Breast epithelium (tissue), 4 donors: ENCODE results near the gene TDRD1. TPM values are rescaled to one million over a fixed set of nuclear protein-coding genes. Genes with fewer than 3 reads are reported as not detected.

Experiments used
- DNase-seq, 2 donors: peaks; one replicate each; pipeline ENCODE4 v3.0.0-alpha.2; 2019; ENCODE audit warnings: low spot score in 2 of 2
- H3K27ac ChIP-seq, 2 donors: fragments of 200-600 bp; sonication (generic) in 1 of 2; one replicate each; pipeline ENCODE4 v1.5.1; 2016 to 2019; ENCODE audit warnings: mild to moderate bottlenecking in 1 of 2
- H3K27me3 ChIP-seq, 2 donors: fragments of 200-600 bp; sonication (generic) in 1 of 2; one replicate each; pipeline versions ENCODE4 v1.5.1 to v1.6.0; 2017 to 2019; ENCODE audit warnings: control low read depth in 1 of 2, mild to moderate bottlenecking in 1 of 2
- H3K36me3 ChIP-seq: fragments of 200-600 bp; one replicate; pipeline ENCODE4 v1.5.1; 2019
- H3K4me1 ChIP-seq, 2 donors: fragments of 200-600 bp; sonication (generic); one replicate each; pipeline ENCODE4 v1.5.1; 2016 to 2019; ENCODE audit warnings: control low read depth in 1 of 2
- H3K4me3 ChIP-seq, 3 donors: fragments of 200-600 bp; sonication (generic); 1 replicate in 2 of 3; 2 replicates in 1 of 3; pipeline ENCODE4 v1.5.1; 2016 to 2019; ENCODE audit warnings: mild to moderate bottlenecking in 3 of 3, moderate library complexity in 2 of 3
- H3K9me3 ChIP-seq, 2 donors: fragments of 200-600 bp; sonication (generic) in 1 of 2; one replicate each; pipeline ENCODE4 v1.5.1; 2016 to 2019; ENCODE audit warnings: control low read depth in 1 of 2
- POLR2A ChIP-seq: fragments of 450-650 bp; IDR thresholded peaks from one replicate; pipeline ENCODE4 v1.6.1; 2016; ENCODE audit warnings: antibody characterized with exemption, mild to moderate bottlenecking, moderate library complexity
- POLR2AphosphoS5 ChIP-seq, 3 donors: sonication (generic); formaldehyde crosslinking; IDR thresholded peaks; one replicate each; pipeline ENCODE4 v1.6.1; 2017; ENCODE audit warnings: antibody characterized with exemption in 3 of 3
- intact Hi-C: fragments of 100-400 bp; cut with DNase I; formaldehyde crosslinking; loops from one replicate; pipeline ENCODE4 v1.15.1; 2023; ENCODE audit warnings: low total_unique reads
- total RNA-seq, 3 donors: library from RNA; depleted of rRNA; stranded (reverse); fragments of >200 nt; gene quantifications; one replicate each; pipeline ENCODE4 v1.1.0, GENCODE V29; 2016
- TF ChIP-seq, protein P1 (sequence below), 3 donors: fragments of 450-650 bp; IDR thresholded peaks; one replicate each; pipeline ENCODE4 v1.5.1; 2016 to 2017; ENCODE audit warnings: antibody characterized with exemption in 3 of 3, mild to moderate bottlenecking in 3 of 3, moderate library complexity in 3 of 3

TDRD1 gene
- total RNA-seq, 3 donors from 2014 or later = under 0.01 to 0.73 (median 0.33) TPM

DNA sequence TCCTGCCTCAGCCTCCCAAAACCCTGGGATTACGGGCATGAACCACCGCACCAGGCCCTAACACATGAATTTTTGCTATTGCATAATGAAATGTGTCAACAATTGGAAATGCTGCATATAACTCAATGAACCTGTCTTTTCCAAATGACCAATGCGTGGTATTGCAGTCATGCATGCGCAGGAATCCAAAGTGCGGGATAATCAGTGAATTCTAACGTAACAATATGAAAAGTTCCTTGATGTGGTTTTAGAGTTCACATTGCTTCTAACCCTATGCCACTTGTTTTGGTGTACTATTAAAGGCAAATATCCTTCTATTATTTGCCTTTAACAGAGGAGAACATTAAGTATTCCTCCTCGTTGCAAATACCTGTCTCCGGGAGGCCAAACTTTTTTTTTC, 10.5 kb downstream of the TDRD1 start:
- intact Hi-C loops = no loop called here
- H3K4me1 ChIP-seq = no peaks in the 10 kb centered on the region
- H3K27me3 ChIP-seq = no peaks in the 10 kb centered on the region
- H3K36me3 ChIP-seq = no peaks in the 10 kb centered on the region
- H3K27ac ChIP-seq = no peak overlapping the region
- TF ChIP-seq POLR2A (no peak), POLR2AphosphoS5 (IDR thresholded peaks at IDR 0.05) (no peak)
- TF ChIP-seq, protein P1, sequence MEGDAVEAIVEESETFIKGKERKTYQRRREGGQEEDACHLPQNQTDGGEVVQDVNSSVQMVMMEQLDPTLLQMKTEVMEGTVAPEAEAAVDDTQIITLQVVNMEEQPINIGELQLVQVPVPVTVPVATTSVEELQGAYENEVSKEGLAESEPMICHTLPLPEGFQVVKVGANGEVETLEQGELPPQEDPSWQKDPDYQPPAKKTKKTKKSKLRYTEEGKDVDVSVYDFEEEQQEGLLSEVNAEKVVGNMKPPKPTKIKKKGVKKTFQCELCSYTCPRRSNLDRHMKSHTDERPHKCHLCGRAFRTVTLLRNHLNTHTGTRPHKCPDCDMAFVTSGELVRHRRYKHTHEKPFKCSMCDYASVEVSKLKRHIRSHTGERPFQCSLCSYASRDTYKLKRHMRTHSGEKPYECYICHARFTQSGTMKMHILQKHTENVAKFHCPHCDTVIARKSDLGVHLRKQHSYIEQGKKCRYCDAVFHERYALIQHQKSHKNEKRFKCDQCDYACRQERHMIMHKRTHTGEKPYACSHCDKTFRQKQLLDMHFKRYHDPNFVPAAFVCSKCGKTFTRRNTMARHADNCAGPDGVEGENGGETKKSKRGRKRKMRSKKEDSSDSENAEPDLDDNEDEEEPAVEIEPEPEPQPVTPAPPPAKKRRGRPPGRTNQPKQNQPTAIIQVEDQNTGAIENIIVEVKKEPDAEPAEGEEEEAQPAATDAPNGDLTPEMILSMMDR (IDR thresholded peaks at IDR 0.05) = no peak
- DNase-seq = no peak
- H3K9me3 ChIP-seq = no peaks in the 10 kb centered on the region
- no peak overlapping the region for H3K4me3 ChIP-seq

DNA sequence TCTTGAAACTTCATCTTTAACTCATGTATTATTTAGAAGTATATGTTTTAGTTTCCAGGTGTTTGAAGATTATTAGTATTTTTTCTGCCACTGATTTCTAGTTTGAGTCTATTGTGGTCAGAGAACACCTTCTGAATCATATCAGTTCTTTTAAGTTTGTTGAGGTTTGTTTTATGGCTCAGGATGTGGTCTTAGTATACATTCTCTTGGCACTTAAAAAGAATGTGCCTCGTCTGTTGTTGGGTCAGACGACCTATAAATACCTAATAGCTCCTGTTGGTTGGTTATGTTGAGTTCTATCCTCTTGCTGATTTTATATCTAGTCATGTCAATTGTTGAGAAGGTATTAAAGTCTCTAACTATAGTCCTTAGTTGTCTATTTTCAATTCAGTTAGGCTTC, 15.9 kb downstream of the TDRD1 start:
- no peaks in the 10 kb centered on the region for H3K27me3 ChIP-seq
- DNase-seq = no peak
- no peaks in the 10 kb centered on the region for H3K4me1 ChIP-seq
- H3K4me3 ChIP-seq = no peak overlapping the region
- H3K36me3 ChIP-seq = no peaks in the 10 kb centered on the region
- no peaks in the 10 kb centered on the region for H3K9me3 ChIP-seq
- no peak for TF ChIP-seq POLR2A
- TF ChIP-seq, protein P1 (IDR thresholded peaks at IDR 0.05) = no peak
- no peak for TF ChIP-seq POLR2AphosphoS5 (IDR thresholded peaks at IDR 0.05)
- no peak overlapping the region for H3K27ac ChIP-seq
- intact Hi-C loops = no loop called here

DNA sequence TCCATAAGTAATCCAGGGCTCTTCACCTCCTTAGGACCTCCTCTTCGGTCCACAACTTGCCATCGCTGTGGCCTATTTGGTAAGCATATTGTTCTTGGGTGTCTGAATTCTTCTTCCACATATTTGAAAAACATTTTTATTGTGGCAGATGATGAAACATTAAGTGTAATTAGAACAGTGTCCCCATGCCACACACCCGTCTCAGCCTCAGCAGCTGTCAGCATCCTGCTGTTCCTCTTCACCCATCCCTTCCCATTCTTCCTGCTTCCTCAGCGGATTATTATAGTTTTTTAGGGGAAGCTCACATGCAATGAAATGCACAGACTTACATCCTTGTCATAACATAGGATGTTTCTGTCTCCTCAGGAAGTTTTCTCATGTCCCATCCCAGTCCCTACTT, 20.1 kb downstream of the TDRD1 start:
- Histone ChIP-seq H3K27me3 (no peaks in the 10 kb centered on the region), H3K4me3 (no peak overlapping the region), H3K27ac (no peak overlapping the region), H3K9me3 (no peaks in the 10 kb centered on the region), H3K36me3 (no peaks in the 10 kb centered on the region), H3K4me1 (no peaks in the 10 kb centered on the region)
- no peak for DNase-seq
- TF ChIP-seq POLR2AphosphoS5 (IDR thresholded peaks at IDR 0.05) (no peak), POLR2A (no peak)
- TF ChIP-seq, protein P1 (IDR thresholded peaks at IDR 0.05) = no peak
- intact Hi-C loops = no loop called here

DNA sequence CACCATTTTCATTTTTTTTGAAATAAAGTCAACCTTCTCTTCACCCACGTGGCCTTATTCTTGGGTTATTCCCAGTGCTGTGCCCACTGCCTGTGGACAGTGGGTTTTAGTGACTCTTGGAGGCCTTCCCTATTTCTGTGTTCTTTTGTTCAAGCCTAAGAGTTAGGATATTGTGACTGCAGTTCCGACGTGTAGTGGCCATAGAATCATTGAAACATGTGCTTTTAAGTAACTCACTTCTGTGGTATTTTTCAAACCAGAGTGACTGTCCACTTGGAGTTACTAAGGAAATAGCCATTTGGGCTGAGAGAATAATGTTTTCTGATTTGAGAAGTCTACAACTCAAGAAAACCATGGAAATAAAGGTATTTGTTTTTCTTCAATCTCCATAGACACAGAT, 23.7 kb downstream of the TDRD1 start:
- Histone ChIP-seq H3K9me3 (no peaks in the 10 kb centered on the region), H3K4me1 (no peaks in the 10 kb centered on the region), H3K36me3 (no peaks in the 10 kb centered on the region), H3K27me3 (no peaks in the 10 kb centered on the region), H3K27ac (no peak overlapping the region), H3K4me3 (no peak overlapping the region)
- DNase-seq = no peak
- TF ChIP-seq, protein P1 (IDR thresholded peaks at IDR 0.05) = no peak
- TF ChIP-seq POLR2AphosphoS5 (IDR thresholded peaks at IDR 0.05) (no peak), POLR2A (no peak)
- intact Hi-C loops = no loop called here

DNA sequence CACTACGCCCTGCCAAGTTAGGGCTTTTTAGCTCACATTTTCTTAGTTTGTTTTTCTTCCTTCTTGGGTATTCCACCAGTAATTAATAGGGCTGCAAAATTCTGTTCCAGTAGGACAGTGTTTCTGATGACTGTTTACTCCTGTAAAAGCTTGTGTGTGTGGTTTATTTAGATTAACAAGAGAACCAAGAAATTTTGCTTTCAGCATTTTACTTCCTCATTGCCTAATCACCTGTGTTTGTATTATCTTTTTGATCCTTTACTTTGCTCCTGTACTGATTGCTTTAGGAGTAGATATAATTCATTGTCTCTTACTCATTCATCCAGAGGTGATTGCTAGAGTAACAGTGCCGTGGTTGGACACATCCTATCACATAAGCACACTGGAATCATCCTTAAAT, 27.7 kb downstream of the TDRD1 start:
- intact Hi-C loops = no loop called here
- Histone ChIP-seq H3K4me3 (no peak overlapping the region), H3K36me3 (no peaks in the 10 kb centered on the region), H3K9me3 (no peaks in the 10 kb centered on the region), H3K27ac (no peak overlapping the region), H3K4me1 (no peaks in the 10 kb centered on the region), H3K27me3 (no peaks in the 10 kb centered on the region)
- TF ChIP-seq POLR2A (no peak), POLR2AphosphoS5 (IDR thresholded peaks at IDR 0.05) (no peak)
- TF ChIP-seq, protein P1 (IDR thresholded peaks at IDR 0.05) = no peak
- DNase-seq = no peak
